Astrocyte (in vitro differentiated cells and primary cell): ENCODE results near the gene KIZ.

ENCODE experiments used
- EZH2 ChIP-seq: IDR thresholded peaks from 2 replicates; pipeline ENCODE4 v1.6.1; 2012; ENCODE audit warnings: mild to moderate bottlenecking, low read length, inconsistent platforms; ENCODE audit not compliant: insufficient read depth
- TF ChIP-seq, protein P1 (sequence below): IDR thresholded peaks from 2 replicates; pipeline ENCODE4 v1.5.1; 2011; ENCODE audit warnings: low read depth, mild to moderate bottlenecking, inconsistent platforms, low read length, moderate library complexity; ENCODE audit not compliant: insufficient read depth

- TF ChIP-seq, protein P1, sequence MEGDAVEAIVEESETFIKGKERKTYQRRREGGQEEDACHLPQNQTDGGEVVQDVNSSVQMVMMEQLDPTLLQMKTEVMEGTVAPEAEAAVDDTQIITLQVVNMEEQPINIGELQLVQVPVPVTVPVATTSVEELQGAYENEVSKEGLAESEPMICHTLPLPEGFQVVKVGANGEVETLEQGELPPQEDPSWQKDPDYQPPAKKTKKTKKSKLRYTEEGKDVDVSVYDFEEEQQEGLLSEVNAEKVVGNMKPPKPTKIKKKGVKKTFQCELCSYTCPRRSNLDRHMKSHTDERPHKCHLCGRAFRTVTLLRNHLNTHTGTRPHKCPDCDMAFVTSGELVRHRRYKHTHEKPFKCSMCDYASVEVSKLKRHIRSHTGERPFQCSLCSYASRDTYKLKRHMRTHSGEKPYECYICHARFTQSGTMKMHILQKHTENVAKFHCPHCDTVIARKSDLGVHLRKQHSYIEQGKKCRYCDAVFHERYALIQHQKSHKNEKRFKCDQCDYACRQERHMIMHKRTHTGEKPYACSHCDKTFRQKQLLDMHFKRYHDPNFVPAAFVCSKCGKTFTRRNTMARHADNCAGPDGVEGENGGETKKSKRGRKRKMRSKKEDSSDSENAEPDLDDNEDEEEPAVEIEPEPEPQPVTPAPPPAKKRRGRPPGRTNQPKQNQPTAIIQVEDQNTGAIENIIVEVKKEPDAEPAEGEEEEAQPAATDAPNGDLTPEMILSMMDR: no peak
- TF ChIP-seq EZH2: no peak
These were observed 40.9 kb downstream of the KIZ start for GRCh38 chr20:21166801-21167200.
